HT1080 (cell line): ENCODE results near the gene SEMA3A. TPM values are rescaled to one million over a fixed set of nuclear protein-coding genes. Genes with fewer than 3 reads are reported as not detected.

Experiments used
- DNase-seq: peaks from one replicate; pipeline ENCODE4 v3.0.0-alpha.2; 2015; ENCODE audit warnings: low read depth
- total RNA-seq: library from RNA; depleted of rRNA; stranded (reverse); fragments of >200 nt; shearing (Covaris generic); gene quantifications from 2 replicates; pipeline ENCODE4 v1.2.3, GENCODE V29; 2014

Gene SEMA3A
- total RNA-seq, 1 experiment from 2014 or later, result 8.6 TPM

DNA sequence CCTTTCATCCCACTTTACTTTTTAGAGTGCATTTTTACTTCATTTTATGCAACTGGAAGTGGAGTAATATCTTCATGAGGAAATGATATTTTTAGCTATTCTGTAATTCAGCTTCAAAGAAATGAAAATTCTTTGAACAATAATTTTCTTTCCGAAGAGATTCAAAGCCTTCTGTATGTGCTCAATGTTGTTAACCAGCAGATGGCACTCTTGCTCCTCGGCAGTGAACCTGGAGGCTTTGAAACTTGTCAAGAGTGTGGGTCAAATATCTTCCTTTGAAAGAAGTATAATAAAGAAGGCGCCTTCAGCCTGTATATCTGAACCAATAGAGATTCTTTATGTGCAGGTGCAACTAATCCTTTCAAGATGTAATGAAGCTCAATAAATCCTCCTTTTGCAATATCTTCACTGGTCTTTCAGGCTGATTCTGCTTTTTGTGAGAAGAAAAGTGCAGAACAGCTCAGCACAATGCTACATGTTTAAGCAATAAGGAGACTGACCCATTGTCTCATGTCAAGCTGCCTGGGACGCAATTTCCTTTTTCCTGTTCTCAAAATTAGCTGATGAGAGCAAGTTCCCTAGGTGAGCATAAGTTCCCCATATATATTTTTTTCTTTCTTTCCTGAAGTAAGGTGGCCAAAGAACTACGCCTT lies 258.4 kb downstream of the SEMA3A start:
- peak; percentile 26 for DNase-seq

DNA sequence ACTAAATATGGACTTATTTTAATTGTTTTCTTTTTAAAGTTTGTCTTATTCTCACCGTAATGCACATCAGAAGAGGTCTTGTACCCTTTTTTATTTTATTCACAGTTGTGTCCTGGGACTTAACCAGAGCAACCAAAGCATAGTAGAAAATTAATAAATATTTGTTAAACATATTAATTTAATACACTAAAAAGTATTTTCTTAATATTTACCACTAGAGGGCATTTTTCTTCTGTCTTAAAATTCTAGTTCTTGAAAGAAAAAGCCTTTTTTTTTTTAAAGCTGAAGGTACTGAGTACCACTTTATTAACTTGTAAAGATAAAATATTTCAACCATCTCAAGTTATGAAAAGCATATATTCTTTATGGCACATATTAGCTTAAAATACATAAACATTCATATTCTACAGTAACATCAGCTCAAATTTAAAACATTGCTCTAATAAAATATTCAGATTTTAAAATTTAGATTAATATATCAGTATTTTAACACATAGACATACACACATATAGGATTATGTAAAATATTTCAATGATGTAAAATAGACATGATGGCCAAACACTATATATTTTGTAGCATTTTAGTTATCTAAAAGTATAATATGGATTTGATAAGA lies 260.4 kb downstream of the SEMA3A start:
- no peak for DNase-seq

DNA sequence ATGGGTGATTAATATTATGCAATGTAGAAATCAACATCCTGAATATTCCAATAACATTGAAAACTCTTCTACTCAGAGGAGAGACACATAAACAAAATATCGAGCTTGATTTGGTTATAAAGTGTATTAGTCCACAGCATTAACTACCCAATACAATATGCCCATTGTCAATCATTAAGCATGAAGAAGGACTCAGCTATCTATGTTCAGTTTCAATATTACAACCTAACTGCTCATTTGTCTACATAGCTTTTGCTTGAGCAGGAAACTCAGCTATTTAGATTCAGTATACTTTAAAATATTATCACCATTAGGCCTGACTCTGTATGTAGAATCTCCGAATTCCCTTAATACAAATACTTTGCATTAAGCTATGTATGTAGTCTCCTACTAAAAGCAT lies 262.6 kb downstream of the SEMA3A start:
- DNase-seq, result no peak

DNA sequence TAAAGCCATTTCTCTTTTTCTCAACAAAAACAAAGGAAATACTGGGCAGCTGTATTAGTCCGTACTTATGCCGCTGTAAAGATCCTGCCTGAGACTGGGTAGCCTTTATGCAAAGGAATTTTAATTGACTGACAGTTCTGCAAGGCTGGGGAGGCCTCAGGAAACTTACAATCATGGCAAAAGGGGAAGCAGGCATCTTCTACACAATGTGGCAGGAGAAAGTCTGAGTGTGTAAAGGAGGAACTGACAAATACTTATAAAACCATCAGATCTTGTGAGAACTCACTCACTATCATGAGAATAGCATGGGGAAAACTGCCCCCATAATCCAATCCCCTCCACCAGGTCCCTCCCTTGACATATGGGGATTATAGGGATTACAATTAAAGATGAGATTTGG lies 264.3 kb downstream of the SEMA3A start:
- no peak for DNase-seq

DNA sequence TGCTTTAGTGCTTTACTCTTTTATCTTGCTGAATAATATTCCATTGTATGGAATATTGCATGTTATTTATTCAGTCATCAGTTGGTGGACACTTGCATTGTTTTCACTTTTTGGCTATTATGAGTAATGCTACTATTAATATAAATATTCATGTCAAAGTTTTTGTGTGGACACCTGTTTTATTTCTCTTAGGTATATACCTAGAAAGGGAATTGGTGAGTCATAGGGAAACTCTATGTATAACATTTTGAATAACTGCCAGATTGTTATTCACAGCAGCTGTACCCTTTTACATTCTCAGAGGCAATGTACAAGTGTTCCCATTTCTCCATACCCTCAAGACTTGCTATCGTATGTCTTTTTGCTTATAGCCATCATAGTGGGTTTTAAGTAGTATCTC lies 268.7 kb downstream of the SEMA3A start:
- DNase-seq, result no peak

DNA sequence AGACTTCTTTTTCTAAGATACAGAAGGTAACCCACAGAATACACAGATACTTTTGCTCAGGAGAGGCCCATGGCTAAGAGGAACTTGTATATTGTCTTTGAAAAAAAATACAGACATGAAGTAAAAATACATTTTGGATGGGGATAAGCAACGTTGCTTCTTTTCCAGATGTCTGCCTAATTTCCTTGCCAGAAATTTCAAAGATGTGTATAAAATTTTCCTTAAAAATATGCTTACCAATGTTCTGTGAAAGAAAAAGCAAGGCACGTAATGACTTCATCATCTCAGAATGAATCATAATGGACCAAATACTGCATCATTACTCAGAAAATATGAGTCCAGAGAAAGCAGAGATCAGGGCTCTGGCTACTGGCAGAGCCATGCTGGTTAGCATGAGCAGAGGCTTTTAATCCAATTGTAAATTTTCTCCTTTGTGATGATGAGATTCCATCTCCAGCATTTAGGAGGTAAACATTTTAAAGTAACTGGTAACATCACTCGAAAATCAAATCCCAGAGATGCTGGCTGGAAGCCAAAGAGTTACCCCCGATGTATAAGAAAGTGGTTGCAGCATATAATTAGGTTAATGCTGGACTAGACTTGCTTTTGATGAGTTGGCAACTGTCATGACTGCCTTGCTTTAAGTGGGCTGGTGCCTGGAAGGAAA lies 272.5 kb downstream of the SEMA3A start:
- peak; percentile 13 for DNase-seq

DNA sequence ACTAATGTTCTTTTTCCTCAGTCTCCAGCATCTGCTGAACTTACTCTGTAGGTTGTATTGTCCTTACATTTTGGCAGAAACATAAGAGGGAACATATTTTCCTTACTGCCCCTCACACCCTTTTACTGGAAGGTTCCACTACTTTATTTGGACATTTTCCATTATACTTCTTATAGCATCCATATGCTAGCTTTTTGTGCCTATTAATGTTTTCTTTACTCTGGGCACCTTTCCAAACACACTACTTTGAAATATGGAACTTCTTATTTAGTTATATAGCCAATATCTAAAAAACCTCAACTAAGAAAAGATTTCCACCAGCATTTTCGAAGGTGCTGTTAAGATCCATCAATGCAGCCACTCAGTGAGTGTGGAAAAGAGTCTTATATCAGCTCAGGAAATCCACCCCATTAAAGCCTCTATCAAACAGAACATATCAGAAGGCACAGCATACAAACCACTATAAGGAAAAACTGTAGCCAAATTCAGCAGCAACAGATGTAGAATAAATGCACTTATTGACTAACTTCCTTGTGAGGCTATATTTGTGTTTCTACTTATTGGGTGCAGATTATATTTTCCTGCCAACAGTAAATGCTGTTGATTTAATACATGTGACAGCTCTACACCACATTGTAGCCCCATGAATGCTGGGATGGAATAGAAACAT lies 273.2 kb downstream of the SEMA3A start:
- no peak for DNase-seq

DNA sequence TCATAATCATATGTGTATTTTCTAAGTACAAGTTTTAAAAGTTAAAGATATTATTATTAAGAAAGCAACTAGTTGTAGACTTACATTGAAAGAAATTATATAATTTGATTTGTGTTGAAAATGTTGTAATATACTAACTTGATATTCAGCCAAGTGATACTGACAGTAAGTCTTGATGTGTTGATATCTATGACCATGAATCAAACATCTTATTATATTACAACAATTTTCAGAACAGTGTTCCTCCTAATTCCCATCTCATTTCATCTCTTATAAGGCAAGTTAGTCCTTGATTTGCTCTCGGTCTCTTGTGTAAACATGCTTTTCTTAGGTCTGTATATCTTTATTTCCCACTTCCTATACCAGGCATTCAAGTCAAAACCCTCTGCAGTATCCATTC lies 276.4 kb downstream of the SEMA3A start:
- DNase-seq, result no peak

DNA sequence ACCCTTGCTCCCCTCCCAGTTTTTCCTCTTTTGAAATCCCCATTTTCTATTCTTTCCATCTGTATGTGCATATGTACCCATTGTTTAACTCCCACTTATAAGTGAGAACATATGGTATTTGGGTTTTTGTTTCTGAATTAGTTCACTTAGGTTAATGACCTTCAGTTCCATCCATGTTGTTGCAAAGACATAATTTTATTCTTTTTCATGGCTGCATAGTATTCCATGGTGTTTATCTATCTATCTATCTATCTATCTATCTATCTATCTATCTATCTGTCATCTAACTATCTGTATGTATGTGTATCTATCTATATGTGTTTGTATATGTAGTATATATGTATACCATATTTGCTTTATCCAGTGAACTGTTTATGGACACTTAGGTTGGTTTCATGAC lies 281.4 kb downstream of the SEMA3A start:
- DNase-seq, result no peak

DNA sequence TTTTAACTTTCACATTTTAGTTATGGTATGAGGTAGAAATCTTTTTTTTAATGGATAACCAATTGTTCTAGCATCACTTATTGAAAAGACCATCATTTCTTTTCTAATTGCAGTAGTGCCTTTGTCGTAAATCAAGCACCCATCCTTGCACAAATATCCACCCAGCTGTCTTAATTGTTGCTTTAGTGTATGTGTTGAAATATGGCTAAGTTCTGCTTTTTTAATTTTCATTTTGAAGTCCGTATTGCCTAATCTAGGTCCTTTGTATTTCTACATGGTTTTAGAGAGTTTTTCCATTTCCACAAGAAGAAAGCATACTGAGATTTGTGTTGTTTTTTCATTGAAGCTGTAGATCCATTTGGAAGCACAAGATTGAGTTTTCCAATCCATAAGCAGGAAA lies 286.1 kb downstream of the SEMA3A start:
- no peak for DNase-seq
